NCI-H2171 (cell line): ENCODE measurements around the gene ALKBH8.
"Not testable (repeated sequence)": the region's sequence is repeated elsewhere in the genome, so short reads cannot be mapped to it uniquely, and the experiment has no call there.

Experiments
- DNase-seq: peaks from one replicate; lab custom pipeline; 2025; lab: John Stamatoyannopoulos, UW

Gene ALKBH8, protein sequence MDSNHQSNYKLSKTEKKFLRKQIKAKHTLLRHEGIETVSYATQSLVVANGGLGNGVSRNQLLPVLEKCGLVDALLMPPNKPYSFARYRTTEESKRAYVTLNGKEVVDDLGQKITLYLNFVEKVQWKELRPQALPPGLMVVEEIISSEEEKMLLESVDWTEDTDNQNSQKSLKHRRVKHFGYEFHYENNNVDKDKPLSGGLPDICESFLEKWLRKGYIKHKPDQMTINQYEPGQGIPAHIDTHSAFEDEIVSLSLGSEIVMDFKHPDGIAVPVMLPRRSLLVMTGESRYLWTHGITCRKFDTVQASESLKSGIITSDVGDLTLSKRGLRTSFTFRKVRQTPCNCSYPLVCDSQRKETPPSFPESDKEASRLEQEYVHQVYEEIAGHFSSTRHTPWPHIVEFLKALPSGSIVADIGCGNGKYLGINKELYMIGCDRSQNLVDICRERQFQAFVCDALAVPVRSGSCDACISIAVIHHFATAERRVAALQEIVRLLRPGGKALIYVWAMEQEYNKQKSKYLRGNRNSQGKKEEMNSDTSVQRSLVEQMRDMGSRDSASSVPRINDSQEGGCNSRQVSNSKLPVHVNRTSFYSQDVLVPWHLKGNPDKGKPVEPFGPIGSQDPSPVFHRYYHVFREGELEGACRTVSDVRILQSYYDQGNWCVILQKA

DNA sequence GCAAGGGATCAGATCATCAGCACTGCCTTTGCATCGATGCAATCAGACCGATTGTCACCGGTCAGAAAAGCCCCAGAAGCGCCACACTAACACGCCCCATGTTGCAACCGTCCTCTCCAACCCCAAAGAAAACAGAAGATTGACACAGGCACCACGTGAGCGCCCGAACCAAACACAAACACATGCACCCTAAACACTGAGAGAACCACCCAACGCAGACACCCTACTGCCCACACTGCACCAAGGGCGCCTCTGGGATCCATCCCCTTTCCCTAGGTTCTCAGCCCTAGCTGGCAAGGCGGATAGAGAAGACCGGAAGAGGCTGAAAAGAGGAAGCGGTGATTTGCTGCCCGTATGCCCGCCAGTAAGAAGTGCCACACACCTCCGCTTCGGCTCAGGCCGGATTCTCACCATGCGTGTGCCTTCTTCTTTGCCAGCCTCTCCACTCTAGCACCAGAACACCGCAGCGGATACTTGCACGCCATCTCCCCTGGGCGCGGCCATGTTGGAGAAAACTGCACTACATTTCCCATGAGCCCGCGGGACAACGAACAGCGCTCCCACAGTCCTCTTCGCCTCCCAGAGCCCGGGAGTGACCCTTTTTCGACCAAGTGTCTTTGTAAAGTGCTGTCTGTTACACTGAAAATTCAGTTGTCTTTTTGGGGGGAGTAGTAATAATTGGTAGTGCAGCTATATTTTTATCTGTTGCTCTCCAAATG is at the start of gene ALKBH8:
Gene ALKBH8 (minus strand): TSS at position 517 of the 719 bp plus-strand sequence. CDS start 4,842 bp downstream, outside the sequence.
- peak; percentile 42 for DNase-seq

DNA sequence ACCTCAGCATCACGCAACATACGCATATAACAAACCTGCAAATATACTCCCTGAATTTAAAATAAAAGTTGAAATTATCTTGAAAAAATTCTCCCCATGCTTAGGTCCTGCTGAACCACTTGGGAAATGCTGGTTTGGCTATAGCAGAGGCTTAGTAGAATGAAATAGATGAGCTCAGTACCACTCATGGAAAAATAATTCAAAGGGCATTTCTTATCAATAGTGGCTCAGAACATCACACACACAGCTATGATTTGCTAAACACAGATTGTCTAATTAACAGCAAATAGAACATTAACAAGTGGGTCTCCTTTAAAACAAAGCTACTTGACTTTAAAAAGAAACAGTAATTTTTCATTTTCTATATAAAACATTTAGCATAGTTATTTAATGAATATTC is 46.9 kb upstream of the ALKBH8 start:
- no peak for DNase-seq

DNA sequence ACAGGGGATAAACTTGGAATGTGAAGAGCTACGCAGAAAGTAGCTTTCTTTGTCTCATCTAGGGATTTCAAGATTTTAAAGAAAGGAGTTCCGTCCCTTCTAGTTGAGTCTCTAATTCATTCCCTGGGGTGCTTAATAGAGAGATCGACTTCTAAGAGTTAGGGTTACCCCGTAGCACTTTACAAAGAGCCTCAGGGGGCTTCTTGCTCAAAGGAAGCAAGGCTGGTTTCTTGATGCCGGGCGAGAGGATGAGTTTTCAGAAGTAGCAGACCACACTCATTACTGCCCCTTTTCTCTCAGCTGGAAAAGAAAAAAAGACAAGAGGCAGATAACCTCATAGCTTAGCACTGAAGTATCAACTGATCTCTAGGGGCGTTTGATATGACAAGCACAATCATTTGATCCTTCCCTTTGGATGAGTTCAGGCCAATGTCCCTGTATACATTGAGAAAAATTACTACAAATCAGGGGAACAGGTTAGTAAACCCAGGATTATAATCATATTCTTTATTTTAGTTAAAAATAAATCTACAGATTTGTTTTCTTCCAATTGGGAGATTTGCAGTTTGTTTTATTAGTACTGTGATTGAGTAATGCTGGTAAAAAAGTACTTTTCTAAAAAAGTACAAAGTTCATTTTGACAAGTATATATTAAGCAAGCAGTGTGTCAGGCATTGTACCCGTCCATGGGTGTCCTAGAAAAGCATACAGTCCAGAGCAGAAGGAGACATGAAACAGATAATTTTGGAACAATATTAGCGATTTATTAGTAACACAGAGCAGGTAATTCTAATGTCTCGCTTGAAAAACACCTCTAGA is 44.1 kb upstream of the ALKBH8 start:
- no peak for DNase-seq

DNA sequence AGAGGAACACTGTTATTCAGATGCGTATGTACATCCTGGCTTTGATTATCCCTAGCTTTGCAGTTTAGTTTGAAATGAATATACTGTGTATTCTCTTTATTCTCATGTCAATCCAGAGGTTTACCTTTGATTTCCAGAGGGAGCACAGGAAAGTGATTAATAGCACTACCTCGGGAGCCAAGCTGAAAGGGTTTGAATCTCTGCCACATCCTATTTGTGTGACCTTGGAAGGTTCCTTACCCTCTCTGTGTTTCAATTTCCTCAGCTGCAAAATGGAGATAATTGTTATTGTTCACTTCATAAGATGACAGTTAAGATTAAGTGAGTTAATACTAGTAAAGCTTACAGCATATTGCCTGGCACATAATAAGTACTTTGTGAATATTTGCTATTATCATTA is 43.3 kb upstream of the ALKBH8 start:
- DNase-seq = no peak

DNA sequence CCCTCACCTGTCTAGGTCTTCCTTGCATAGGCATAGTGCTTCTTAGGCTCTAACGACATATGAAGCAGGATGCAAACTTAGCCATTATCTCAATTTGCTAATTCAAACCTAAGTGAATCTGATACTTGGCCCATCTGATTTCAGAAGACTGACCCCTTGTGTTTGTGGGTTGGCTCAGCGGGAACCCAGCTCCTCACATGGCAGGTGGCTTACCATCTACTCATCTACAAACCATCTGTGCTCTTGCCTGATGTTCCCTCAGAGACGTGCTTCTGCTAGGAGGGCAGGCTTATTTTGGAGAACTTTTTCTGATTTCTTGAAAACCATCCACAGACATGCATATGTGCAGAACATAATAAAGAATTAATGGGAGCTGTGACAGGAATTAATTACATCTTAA is 40.6 kb upstream of the ALKBH8 start:
- DNase-seq = no peak

DNA sequence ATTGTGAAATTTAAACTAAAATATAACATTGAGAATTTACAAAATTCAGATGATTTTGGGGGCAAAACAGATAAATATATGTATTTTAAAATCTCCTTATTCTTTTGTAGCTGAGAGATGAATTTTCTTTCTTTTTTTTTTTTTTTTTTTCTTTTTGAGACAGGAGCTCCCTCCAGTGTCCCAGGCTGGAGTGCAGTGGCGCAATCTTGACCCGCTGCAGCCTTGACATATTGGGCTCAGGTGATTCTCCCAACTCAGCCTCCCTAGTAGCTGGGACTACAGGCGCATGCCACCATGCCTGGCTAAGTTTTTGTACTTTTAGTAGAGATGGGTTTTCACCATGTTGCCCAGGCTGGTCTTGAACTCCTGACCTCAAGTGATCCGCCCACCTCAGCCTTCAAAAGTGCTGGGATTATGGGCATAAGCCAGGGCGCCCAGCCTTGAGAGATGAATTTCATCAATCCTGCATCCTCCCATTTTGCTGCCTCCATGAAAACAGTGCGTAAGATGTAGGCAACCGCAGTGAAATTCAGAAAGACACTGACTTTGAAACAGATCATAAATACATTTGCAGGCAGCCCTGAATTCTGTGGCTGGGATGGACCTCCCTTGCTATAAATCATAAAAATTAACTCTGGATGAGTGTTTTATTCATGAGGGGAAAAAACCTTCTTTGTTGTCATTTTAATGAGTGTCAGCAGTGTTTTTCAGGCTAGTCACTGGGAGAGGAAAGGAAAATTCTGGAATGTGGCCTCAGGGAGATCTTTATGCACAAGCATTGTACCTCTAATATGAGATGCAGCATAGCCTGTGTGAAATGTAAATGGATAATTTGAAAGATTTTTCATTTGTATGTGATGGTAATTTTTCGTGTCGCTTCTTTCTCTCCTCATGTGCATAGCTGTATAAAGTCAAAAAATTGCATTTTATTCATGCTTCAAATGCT is 39.8 kb upstream of the ALKBH8 start:
- DNase-seq = no peak

DNA sequence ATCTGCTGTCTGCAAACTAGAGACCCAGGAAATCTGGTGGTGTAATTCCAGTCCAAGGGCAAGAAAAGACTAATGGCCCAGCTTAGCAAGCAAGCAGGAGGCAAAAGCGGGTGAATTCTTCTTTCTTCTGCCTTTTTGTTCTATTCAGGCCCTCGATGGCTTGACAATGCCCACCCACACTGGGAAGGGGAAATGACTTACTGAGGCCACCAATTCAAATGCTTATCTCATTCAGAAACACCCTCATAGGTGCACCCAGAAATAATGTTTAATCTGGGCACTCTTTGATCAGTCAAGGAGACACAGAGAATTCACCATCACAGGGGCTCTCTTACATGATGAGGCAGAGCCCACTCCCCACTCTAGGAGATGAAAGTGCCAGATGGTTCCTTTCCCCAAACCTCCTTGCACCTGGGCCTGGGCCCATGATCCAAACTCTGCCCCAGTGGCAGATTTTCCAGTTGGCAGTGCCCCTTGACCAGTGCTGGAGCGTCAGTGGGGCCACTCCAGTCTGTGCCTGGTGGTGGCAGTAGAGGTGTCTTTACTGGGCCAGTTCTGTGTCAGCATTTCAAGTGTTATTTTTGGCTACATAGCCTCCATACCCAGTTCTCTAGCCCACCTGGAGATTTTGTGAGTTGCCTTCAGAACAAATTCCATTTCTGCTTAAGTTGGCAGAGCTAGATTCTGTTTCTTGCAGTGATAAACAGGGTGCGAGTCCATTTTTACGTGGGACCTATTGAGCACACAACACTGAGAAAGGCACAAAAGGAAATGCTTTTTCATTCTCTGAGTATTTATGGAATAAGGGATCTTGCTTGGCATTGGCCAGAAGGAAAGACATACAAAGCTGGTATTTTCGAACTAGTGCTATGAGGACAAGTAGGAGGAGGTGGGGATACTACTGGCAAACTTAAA is 32.9 kb upstream of the ALKBH8 start:
- DNase-seq = no peak

DNA sequence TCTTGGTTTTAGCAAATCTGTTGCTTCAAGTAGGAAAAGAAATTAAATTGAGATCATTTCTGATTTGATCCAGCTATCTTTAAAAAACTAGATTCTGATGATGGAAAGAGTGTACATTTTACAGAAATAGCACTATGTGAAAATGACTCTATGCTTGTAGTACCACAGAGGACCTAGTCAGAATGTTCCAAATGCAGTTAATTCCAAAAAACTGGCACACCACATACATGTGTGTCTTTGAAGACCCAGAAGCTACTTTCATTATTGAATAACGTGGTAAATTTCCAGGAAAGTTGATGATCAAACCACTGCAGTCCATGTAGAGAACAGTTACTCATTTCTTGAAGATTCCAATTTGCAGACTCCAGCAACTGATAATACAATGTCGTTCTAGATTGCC is 29.2 kb upstream of the ALKBH8 start:
- no peak for DNase-seq

DNA sequence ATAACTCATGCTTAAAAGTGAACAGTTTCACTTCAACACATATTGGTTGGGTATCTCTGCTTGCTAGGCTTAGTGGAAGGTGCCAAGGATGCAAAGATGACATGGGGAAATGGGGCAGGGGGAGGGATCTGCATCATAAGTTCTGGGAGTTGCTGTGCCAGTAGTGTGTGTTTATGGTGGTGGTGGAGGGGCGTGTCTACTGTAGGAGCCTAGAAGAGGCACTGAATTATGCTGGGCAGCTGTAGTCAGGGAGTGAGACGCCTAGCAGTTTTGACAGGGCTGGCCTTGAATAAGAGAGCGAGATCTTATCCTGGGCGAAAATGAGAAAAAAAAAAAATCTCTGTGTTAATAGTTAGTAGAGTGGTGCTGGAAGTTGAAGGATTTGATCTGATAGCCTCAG is 28.4 kb upstream of the ALKBH8 start:
- no peak for DNase-seq

DNA sequence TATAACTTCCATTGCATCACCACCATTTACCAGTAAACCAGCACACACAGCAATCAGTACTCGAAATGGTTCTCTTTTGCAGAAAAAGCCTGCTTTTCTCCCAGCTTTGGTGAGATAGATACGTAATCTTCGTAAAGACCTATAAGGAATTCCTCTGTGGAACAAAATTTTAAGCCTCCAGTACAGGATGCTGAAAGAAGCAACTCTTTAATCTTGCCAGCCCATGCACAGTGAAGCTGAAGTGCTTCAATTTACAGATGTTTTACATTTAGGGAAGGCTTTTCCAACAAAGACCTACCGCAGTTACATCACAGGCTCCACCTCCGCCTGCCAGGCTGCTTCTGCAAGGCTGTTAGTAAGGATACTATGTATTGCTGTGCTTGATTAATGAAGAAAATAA is 27.3 kb upstream of the ALKBH8 start:
- no peak for DNase-seq

DNA sequence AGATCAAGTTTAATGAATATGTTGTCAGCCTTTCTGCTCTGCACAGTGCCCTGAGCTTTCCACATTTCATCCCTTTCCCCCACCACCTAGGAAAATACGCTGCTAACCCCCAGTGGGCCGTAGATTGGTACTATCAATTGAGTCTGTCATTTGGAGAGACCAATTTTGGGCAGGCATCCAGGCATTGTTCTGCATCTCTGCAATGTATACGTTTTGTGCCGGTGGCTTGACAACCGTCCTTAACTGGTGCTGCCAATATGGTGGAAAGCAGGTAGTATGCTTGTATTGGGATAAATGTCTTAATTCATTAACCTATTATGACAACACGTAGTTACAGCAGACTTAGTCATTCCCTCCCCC is 26.7 kb upstream of the ALKBH8 start:
- DNase-seq = no peak

DNA sequence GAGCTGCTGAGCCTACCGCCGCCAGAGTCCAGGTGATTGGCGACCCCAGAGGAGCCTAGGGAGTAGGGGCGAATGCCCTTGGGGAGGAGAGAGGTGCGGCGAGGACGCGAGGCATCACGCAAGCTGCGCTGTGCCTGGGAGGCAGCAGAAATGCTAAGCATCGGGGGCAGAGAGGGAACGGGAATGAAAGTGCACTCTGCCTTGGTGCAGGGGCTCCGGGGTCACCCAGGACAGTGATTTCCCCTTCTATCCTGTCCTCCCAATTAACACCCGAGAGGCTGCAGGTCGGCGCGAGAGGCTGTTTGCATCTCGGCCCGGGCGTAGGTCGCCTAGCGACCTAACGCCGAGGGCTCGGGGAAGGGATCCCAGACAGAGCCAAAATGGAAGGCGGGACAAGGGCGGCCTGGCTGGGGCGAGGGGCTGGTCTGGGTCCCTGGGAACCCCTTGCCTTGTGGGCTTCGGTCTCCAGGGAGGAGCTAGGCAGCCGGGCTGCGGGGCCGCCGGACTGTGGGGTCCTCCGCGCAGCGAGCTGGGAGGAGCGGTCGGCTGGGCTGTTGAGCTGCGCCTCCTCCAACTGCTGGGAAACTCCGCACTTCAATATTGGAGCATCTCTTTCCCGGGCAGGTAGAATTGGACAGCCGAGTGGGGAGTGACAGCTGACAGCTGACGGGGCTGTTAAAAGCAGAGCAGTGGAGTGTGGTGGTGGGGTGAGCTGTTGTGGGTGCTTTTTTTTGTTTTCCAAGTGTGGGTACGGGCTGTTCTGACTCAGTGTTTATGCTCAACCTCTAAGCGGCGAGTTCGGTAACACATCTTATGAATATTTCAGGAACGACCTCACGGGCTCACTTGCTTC is 26.1 kb upstream of the ALKBH8 start:
- DNase-seq = no peak

DNA sequence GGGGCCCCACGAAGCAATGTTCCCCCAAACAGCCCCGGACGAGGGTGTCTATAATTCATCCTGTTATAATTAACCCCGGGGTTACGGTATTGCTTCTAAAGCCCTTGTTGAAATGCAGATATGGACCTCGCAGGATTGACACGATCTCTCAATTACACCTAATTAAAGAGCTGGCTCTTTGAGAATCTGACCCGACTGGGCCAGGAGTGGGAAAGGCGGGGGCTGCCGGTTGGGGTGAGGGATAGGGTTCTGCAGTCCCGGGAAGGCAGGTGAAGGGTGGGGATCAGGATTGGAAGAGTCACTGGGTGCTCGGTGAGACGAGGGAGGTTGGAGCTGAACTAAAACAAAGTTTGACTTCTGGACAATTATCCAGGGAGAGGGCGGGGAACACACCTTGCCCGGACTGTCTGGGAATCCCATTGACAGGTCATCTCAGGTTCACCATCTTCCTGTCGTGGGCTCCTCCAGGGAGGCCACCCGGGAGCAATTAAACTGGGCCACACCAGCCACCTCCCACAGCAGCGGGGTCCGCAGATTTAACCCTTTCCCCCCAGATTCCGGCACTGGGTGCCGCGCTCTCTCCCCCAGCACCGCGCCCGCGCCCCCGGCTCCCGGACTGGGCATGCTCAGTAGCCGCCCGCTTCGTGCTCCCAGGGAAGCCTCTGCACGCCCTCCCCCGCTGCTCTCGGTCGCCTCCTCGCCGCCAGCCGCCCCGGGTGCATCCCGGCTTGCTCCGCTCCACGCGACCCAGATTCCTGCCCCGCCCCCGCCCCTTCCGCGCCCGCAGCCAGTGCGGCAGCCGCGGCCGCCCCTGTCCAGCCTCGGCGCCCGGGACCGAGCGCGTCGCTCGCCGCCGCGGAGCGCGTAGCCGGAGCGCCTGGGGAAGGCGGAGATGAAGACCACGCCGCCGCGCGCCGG is 25.2 kb upstream of the ALKBH8 start, which contains the start of gene ELMOD1:
Gene ELMOD1 (plus strand): TSS at position 688 of the 918 bp plus-strand sequence. CDS start 27,043 bp downstream, outside the sequence.
- no peak for DNase-seq

DNA sequence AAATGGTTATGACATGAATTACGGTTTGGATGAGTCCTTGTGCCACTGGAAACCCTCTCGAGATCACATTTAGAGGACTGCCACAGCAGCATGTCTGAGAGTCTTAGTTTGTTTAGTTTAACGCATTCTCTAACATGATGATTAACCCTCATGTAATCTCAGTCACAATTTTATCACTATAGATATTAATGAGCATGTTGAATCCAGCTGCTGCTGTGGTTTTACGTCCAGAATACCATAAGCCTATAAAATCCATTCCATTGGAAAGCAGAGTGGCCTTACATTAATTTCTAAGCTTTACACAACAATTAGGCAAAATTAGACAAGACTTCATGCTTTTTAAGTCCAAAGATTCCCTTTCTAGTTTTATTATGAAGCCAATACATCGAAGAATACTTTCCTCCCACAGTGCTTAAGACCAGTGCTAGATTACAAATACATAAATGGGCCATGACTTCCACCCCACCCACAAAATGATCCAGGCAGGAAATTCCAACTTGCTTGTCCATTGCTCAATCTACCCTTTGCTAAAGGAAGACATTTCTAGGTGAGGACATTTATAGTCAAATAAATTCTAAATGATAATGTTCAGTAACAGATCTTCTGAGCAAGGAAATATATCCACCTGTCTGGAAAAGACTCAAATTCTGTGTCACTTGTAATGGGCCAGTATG is 21.9 kb upstream of the ALKBH8 start:
- DNase-seq = no peak

DNA sequence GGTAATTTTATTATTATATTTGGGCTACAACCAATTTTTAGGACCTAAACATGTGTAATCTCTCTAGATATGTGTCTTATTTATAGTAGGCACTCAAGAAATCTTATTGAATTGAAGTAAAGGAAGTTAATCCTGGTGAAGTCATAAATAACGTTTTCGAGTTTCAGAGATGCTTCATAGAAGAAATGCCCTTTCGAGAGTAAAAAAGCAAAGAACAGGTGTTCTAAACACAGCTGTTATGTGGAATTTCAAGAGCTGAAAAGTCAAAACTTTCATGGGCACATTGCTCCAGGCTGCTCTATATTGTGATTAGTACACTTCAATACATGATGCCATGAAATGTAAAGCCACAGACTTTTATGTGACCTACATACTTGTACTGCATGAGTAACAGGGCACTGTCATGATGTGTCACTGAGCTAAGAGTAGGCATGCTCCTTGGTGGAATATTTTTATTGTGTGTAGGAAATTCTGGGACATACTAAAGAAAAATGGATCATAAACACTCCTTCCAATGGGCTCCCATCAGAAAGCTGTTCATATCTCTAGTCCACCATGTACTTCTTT is 18.2 kb upstream of the ALKBH8 start:
- DNase-seq = no peak

DNA sequence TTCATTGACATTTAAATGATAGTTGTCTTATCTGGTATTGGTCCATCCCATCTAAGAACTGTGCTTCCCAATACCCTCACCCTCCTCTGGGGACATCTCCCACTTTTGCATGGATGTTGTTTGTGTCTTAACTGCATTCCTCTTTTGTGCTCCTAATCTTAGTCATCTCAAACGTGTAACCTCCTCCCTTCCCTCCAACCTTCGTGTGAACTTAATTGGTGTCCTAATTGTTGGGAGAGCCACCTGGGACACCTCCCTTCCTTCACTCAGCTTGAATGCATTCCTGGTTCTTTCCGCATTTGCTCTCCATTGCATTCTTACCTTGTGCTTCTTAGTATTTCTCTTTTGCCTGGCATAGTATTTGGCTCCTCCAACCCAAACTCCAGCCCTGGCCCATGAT is 15.6 kb upstream of the ALKBH8 start:
- DNase-seq = no peak

DNA sequence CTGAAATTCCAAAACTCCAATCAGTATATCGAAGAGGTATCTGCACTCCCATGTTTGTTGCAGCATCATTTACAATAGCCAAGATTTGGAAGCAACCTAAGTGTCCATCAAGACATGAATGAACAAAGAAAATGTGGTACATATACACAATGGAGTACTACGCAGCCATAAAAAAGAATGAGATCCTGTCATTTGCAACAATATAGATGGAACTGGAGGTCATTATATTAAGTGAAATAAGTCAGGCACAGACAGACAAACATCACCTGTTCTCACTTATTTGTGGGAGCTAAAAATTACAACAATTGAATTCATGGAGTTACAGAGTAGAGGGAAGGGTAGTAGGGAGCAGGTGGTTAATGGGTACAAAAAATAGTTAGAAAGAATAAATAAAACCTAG is 13.6 kb upstream of the ALKBH8 start:
- DNase-seq = not testable (repeated sequence)
